Subcutaneous adipose tissue (tissue), 4 donors: ENCODE results near the gene OMP. TPM values are rescaled to one million over a fixed set of nuclear protein-coding genes. Genes with fewer than 3 reads are reported as not detected.

Experiments used
- CTCF ChIP-seq: fragments of 450-650 bp; IDR thresholded peaks from one replicate; pipeline ENCODE4 v1.5.1; 2016; ENCODE audit warnings: low read depth, mild to moderate bottlenecking, control low read depth, antibody characterized with exemption, moderate library complexity
- total RNA-seq, 4 donors: library from RNA; depleted of rRNA; stranded (reverse); fragments of >200 nt; gene quantifications; one replicate each; pipeline ENCODE4 v1.1.0, GENCODE V29; 2016

OMP gene
- total RNA-seq, 4 donors from 2014 or later = not detected

DNA sequence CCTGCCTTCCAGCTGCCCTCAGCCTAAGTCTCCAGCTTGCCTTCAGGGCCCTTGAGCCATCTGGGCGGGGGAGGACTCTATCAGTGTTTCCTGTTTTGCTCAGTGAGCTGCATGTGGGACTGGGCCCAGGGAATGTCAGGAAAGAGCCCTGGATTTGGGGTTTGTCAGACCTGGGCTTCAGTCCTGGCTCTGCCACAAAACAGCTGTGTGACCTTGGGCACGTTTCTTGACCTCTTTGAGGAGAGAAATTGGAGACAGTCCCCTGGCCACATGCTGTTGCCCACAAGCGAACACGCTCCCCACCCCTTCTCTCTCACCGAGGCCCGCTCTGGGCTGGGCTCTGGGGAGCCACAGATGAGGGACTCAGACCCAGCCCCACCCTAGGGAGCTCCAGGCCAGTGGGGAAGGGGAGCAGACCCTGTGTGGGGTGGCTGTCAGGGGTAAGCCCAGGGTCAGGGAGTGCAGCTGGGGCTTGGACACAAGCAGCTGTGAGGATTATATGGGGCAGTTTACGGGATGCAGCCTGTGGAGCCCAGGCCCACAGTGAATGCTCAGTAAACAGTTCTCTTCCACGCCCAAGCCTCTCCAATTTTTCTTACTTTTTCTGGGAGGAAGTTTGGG, 37.7 kb downstream of the OMP start:
- no peak for TF ChIP-seq CTCF

GRCh38 chr11:77141034-77141433, 38.4 kb downstream of the OMP start:
- TF ChIP-seq CTCF = no peak

- no peak for TF ChIP-seq CTCF
Observed at GRCh38 chr11:77141475-77141874, 38.8 kb downstream of the OMP start.

GRCh38 chr11:77142091-77142975, 39.7 kb downstream of the OMP start:
- TF ChIP-seq CTCF = no peak

DNA sequence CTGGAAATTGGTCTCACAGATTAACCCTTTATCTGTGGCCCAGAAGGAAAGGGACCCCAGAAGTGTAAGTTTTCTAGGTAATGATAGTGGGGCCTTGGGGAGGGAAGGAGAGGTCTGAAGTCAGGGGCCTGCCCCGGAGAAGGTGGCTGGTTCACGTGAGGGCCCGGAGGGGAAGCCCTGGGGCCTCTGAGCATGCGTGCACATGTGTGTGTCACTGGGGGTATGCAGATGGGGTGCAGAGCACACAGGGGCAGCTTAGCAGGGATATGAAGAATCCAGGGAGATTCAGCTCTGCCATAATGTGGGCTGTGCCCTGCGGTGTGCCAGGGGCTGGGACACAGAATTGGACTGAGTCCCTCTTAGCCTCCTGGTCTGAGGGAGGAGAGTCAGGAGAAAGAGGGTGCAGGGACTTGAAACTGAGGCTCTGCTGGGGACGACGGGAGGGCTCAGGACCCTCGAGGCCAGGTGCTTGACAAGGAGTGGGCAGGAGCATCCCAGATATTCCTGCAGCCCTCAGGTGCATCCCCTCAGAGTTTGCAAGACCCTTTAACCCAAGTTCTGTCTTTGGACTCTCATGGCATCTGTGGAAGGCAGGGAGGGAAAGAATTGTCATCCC, 40.9 kb downstream of the OMP start:
- TF ChIP-seq CTCF = no peak

GRCh38 chr11:77144196-77144856, 41.7 kb downstream of the OMP start:
- no peak for TF ChIP-seq CTCF
